Parathyroid adenoma (tissue), 2 donors: ENCODE results near the gene URI1.
"Not testable (repeated sequence)": the region's sequence is repeated elsewhere in the genome, so short reads cannot be mapped to it uniquely, and the experiment has no call there.

Experiments
- H2AFZ ChIP-seq: fragments of 300-600 bp; sonication (generic); one replicate; pipeline ENCODE4 v1.7.0; 2017; ENCODE audit warnings: antibody characterized with exemption, mild to moderate bottlenecking
- H3K27ac ChIP-seq: fragments of 300-600 bp; sonication (generic); one replicate; pipeline ENCODE4 v1.7.0; 2017
- H3K27me3 ChIP-seq: fragments of 300-600 bp; sonication (generic); one replicate; pipeline ENCODE4 v1.7.0; 2017; ENCODE audit warnings: low read length; ENCODE audit not compliant: control insufficient read depth, insufficient read depth
- H3K36me3 ChIP-seq: fragments of 300-600 bp; sonication (generic); one replicate; pipeline ENCODE4 v1.7.0; 2017; ENCODE audit warnings: low read length; ENCODE audit not compliant: control insufficient read depth, insufficient read depth
- H3K4me1 ChIP-seq: fragments of 300-600 bp; sonication (generic); one replicate; pipeline ENCODE4 v1.7.0; 2017; ENCODE audit warnings: control low read depth
- H3K4me2 ChIP-seq: fragments of 300-600 bp; sonication (generic); one replicate; pipeline ENCODE4 v1.7.0; 2017; ENCODE audit warnings: low read length
- H3K4me3 ChIP-seq: fragments of 300-600 bp; sonication (generic); one replicate; pipeline ENCODE4 v1.7.0; 2017; ENCODE audit warnings: low read depth, low read length
- H3K79me2 ChIP-seq: fragments of 300-600 bp; sonication (generic); one replicate; pipeline ENCODE4 v1.7.0; 2017; ENCODE audit warnings: control low read depth
- H3K9ac ChIP-seq: fragments of 300-600 bp; sonication (generic); one replicate; pipeline ENCODE4 v1.7.0; 2017; ENCODE audit warnings: mild to moderate bottlenecking
- H3K9me3 ChIP-seq: fragments of 300-600 bp; sonication (generic); one replicate; pipeline ENCODE4 v1.7.0; 2017; ENCODE audit warnings: low read length; ENCODE audit not compliant: control insufficient read depth
- CTCF ChIP-seq: fragments of 300-600 bp; sonication (generic); IDR thresholded peaks from one replicate; pipeline ENCODE4 v1.7.0; 2017; ENCODE audit warnings: antibody characterized with exemption, mild to moderate bottlenecking
- donor health status: primary hyperparathyroidism.

Gene URI1

GRCh38 chr19:29908963-29909944 is 32.8 kb upstream of the URI1 start:
- Histone ChIP-seq H3K4me2 (no peak overlapping the region), H3K27ac (no peak overlapping the region), H3K4me1 (no peaks in the 10 kb centered on the region), H3K9ac (no peak overlapping the region), H2AFZ (no peak overlapping the region), H3K9me3 (no peaks in the 10 kb centered on the region), H3K27me3 (no peaks in the 10 kb centered on the region), H3K36me3 (no peaks in the 10 kb centered on the region), H3K4me3 (no peak overlapping the region), H3K79me2 (no peaks in the 10 kb centered on the region)
- TF ChIP-seq CTCF = no peak

- Histone ChIP-seq H3K4me1 (no peaks in the 10 kb centered on the region), H3K9ac (no peak overlapping the region), H3K79me2 (no peaks in the 10 kb centered on the region), H3K36me3 (no peaks in the 10 kb centered on the region), H3K9me3 (no peaks in the 10 kb centered on the region), H3K4me2 (no peak overlapping the region), H3K4me3 (no peak overlapping the region), H3K27me3 (no peaks in the 10 kb centered on the region), H3K27ac (no peak overlapping the region), H2AFZ (no peak overlapping the region)
- TF ChIP-seq CTCF = no peak
Measured at GRCh38 chr19:29914933-29915332, 27.1 kb upstream of the URI1 start.

- not testable (repeated sequence) for H3K9me3 ChIP-seq, H3K4me3 ChIP-seq, H3K36me3 ChIP-seq, H3K79me2 ChIP-seq, H3K4me1 ChIP-seq, H3K27me3 ChIP-seq, H3K9ac ChIP-seq, H3K27ac ChIP-seq, H3K4me2 ChIP-seq, H2AFZ ChIP-seq
Measured at GRCh38 chr19:29915832-29916231, 26.2 kb upstream of the URI1 start.

GRCh38 chr19:29917911-29918310 is 24.1 kb upstream of the URI1 start:
- no peaks in the 10 kb centered on the region for H3K9me3 ChIP-seq
- no peak for TF ChIP-seq CTCF
- H3K27ac ChIP-seq = no peak overlapping the region
- no peaks in the 10 kb centered on the region for H3K27me3 ChIP-seq
- no peaks in the 10 kb centered on the region for H3K36me3 ChIP-seq
- H3K79me2 ChIP-seq = no peaks in the 10 kb centered on the region
- no peaks in the 10 kb centered on the region for H3K4me1 ChIP-seq
- H3K4me3 ChIP-seq = no peak overlapping the region
- H2AFZ ChIP-seq = no peak overlapping the region
- no peak overlapping the region for H3K9ac ChIP-seq
- no peak overlapping the region for H3K4me2 ChIP-seq

GRCh38 chr19:29918891-29919290 is 23.1 kb upstream of the URI1 start:
- Histone ChIP-seq H2AFZ (no peak overlapping the region), H3K27me3 (no peaks in the 10 kb centered on the region), H3K79me2 (no peaks in the 10 kb centered on the region), H3K4me1 (no peaks in the 10 kb centered on the region), H3K9ac (no peak overlapping the region), H3K36me3 (no peaks in the 10 kb centered on the region), H3K27ac (no peak overlapping the region), H3K9me3 (no peaks in the 10 kb centered on the region), H3K4me2 (no peak overlapping the region), H3K4me3 (no peak overlapping the region)
- TF ChIP-seq CTCF = no peak
